Activated CD8-positive, alpha-beta T cell treated with anti-CD3 and anti-CD28 coated beads, Interleukin-2, amount 10 ng/mL, durations not matched to agents 7 days and 5 days (primary cell): Measurements from ENCODE around the gene TXNRD2. TPM values are rescaled to one million over a fixed set of nuclear protein-coding genes. Genes with fewer than 3 reads are reported as not detected.
A peak's percentile ranks its signal among the peaks of the same experiment; 100 is the strongest.

Experiments
- ATAC-seq: fragments of 150-1000 bp; cut with Tn5 transposase; one replicate; pipeline ENCODE4 v1.10.0; 2021; ENCODE audit warnings: moderate library complexity
- CTCF ChIA-PET: fragments of 350-600 bp; sonication (Branson Sonifier 250); formaldehyde crosslinking; loops from one replicate; lab custom pipeline; 2021; ENCODE audit warnings: antibody characterized with exemption; lab: Charles Lee
- POLR2A ChIA-PET: fragments of 350-600 bp; sonication (Branson Sonifier 250); formaldehyde crosslinking; loops from one replicate; lab custom pipeline; 2021; ENCODE audit warnings: antibody characterized with exemption; lab: Charles Lee
- DNase-seq: peaks from one replicate; pipeline ENCODE4 v3.0.0-alpha.2; 2020
- H3K27ac Mint-ChIP-seq: one replicate; pipeline ENCODE4 v1.8.0; 2021; ENCODE audit warnings: mild to moderate bottlenecking, mixed read lengths
- H3K27me3 Mint-ChIP-seq: one replicate; pipeline ENCODE4 v1.8.0; 2021; ENCODE audit warnings: low read depth, mixed read lengths
- H3K36me3 Mint-ChIP-seq: one replicate; pipeline ENCODE4 v1.8.0; 2021; ENCODE audit warnings: low read depth, mixed read lengths
- H3K4me1 Mint-ChIP-seq: one replicate; pipeline ENCODE4 v1.8.0; 2021; ENCODE audit warnings: low read depth, mixed read lengths
- H3K4me3 Mint-ChIP-seq: one replicate; pipeline ENCODE4 v1.8.0; 2021; ENCODE audit warnings: mild to moderate bottlenecking, mixed read lengths
- H3K9me3 Mint-ChIP-seq: one replicate; pipeline ENCODE4 v1.8.0; 2022; ENCODE audit warnings: mixed read lengths; ENCODE audit not compliant: insufficient read depth
- total RNA-seq, 2 experiments: library from RNA; stranded (reverse); gene quantifications; one replicate each; pipeline ENCODE4 v1.2.3, GENCODE V29; 2021

Gene TXNRD2
- total RNA-seq, 2 experiments from 2014 or later, result 16.1 to 19.3 TPM

GRCh38 chr22:19878461-19879245 is 63.0 kb downstream of the TXNRD2 start:
- ChIA-PET CTCF (interaction anchor here (0.8 kb wide), 1 partner anchor 12 kb away, joined by 3 read pairs; no protein-coding TSS in a partner anchor), POLR2A (interaction anchor here (1.1 kb wide), 1 partner anchor 23 kb away, joined by 3 read pairs; no protein-coding TSS in a partner anchor)
- Mint-ChIP-seq H3K4me1 (peaks cover 12% of the 10 kb centered on the region), H3K27ac (no peak overlapping the region), H3K9me3 (no peaks in the 10 kb centered on the region), H3K27me3 (no peaks in the 10 kb centered on the region), H3K36me3 (no peaks in the 10 kb centered on the region), H3K4me3 (no peak overlapping the region)
- DNase-seq, result no peak
- ATAC-seq, result no peak

DNA sequence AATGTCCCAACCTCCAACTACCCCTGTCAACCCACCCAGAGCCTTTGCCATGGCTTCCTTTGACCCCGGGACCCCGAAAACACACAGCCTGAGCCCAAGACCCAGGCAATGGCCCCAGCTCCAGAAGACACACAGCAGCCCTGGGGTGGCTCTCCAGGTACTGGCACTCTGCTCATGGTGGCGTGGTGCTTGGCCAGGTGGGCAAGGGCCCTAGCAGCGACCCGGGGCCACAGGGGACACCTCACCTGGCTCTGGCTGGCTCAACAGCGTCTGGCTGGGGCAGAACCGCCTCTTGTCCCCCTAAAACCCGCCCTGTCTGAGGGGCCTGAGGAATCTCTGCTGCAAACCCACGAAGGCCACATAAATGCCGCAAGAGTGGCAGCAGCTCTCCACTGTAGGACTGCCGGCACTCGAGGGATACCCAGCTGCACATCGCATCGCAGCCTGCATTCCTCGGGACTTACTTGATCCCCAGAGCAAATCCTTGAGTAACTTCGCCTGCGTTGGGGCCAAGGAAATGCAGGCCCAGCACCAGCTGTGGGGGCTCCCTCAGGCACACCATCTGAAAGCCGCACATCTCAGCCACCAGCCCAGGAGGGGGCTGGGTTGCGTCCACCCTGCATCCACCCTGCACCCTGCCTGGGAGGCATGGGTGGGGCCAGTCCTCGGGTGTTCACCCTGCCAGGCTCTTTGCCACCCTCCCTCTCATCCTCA is 63.8 kb downstream of the TXNRD2 start:
- ChIA-PET POLR2A (interaction anchor here (1.1 kb wide), 1 partner anchor 22 kb away, joined by 3 read pairs; no protein-coding TSS in a partner anchor), CTCF (interaction anchor here (0.8 kb wide), 1 partner anchor 11 kb away, joined by 3 read pairs; no protein-coding TSS in a partner anchor)
- Mint-ChIP-seq H3K27ac (peak overlapping the region; percentile 55), H3K9me3 (no peaks in the 10 kb centered on the region), H3K36me3 (no peaks in the 10 kb centered on the region), H3K4me1 (peaks cover 12% of the 10 kb centered on the region), H3K4me3 (no peak overlapping the region), H3K27me3 (no peaks in the 10 kb centered on the region)
- ATAC-seq (no peak), DNase-seq (no peak)

- peaks cover 12% of the 10 kb centered on the region for H3K4me1 Mint-ChIP-seq
- POLR2A ChIA-PET, result no interaction called here
- no peaks in the 10 kb centered on the region for H3K9me3 Mint-ChIP-seq
- no peak overlapping the region for H3K4me3 Mint-ChIP-seq
- no peak for DNase-seq
- peak overlapping the region; percentile 55 for H3K27ac Mint-ChIP-seq
- CTCF ChIA-PET, result no interaction called here
- no peaks in the 10 kb centered on the region for H3K36me3 Mint-ChIP-seq
- ATAC-seq, result no peak
- H3K27me3 Mint-ChIP-seq, result no peaks in the 10 kb centered on the region
Measured at GRCh38 chr22:19876941-19877625, 64.5 kb downstream of the TXNRD2 start.

DNA sequence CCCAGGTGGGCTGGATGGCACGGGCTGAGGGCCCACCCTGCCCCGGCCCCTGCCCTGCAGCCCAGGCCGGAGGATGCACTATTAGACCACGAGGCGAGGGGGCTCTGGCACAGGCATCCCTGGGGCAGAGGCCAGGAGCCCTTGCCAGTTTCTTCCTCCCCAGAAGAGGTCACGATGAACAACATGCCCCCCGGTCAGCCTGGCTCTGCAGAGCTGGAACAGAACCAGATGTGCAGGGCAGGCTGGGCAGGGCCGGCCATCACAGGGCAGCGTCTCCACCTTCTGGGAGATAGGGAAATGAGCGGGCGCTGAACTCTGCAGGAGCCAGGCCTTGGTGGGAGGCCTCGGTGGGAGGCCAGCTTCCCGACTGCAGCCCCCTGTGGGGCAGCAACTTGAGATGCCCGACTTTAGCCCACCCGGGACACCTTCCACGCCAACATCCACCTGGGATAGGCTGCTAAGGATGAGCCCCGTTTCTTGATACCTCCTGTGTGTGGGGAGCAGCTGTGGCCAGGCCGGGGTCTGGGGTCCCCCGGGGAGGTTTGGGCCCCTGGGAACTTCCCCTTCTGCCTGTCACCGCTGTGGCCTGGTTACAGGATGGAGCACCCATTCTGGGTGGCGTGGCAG is 65.2 kb downstream of the TXNRD2 start:
- ChIA-PET CTCF (no interaction called here), POLR2A (interaction anchor here (2.1 kb wide), 1 partner anchor 10 kb away, joined by 8 read pairs; no protein-coding TSS in a partner anchor)
- peaks cover 12% of the 10 kb centered on the region for H3K4me1 Mint-ChIP-seq
- H3K36me3 Mint-ChIP-seq, result no peaks in the 10 kb centered on the region
- ATAC-seq (no peak), DNase-seq (no peak)
- no peak overlapping the region for H3K4me3 Mint-ChIP-seq
- H3K27ac Mint-ChIP-seq, result no peak overlapping the region
- no peaks in the 10 kb centered on the region for H3K27me3 Mint-ChIP-seq
- no peaks in the 10 kb centered on the region for H3K9me3 Mint-ChIP-seq

DNA sequence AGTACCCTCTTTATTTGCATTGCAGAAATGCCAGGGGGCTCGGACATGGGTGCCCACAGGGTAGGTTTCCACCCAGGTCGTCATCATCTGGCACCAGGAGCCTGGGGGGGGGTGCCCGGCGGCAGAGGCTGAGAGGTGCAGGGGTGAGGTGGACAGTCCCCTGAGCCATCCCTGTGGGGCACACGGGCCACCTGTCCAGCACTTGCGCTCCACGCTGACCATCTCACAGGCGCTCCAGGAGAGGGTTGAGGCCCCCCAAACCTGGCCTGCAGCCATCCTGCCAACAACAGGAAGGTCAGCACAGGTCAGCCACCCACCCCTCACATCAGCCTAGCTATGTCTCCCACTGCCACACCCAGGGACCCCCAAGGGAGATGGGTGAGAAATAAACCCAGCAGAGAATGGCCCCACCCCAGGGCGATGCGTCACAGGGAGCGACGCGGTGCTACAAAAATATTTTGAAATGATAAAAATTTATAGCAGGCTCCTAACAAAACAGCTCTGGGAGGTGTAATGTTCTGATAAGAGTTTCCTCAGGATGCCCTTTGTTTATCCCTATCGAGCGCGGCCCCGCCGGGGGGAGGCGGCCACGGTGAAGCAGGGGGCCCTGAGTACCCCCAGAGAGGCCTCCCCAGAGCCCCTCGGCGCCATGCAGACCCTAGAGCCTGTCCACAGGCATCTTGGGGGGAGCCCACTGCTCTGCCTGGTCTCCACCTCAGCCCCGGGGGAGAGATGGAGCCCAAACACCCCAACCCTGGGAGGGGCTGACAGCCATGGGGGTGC is 65.9 kb downstream of the TXNRD2 start:
- CTCF ChIA-PET, result no interaction called here
- no peak for DNase-seq
- Mint-ChIP-seq H3K36me3 (no peaks in the 10 kb centered on the region), H3K4me1 (peaks cover 12% of the 10 kb centered on the region), H3K4me3 (no peak overlapping the region), H3K9me3 (no peaks in the 10 kb centered on the region), H3K27me3 (no peaks in the 10 kb centered on the region), H3K27ac (no peak overlapping the region)
- POLR2A ChIA-PET, result interaction anchor here (2.0 to 2.1 kb wide), 2 partner anchors 11 to 20 kb away, joined by 6 to 8 read pairs; no protein-coding TSS in a partner anchor
- no peak for ATAC-seq

- Mint-ChIP-seq H3K27ac (no peak overlapping the region), H3K4me3 (no peak overlapping the region), H3K27me3 (no peaks in the 10 kb centered on the region), H3K4me1 (peaks cover 12% of the 10 kb centered on the region), H3K36me3 (no peaks in the 10 kb centered on the region), H3K9me3 (no peaks in the 10 kb centered on the region)
- no peak for ATAC-seq
- ChIA-PET CTCF (interaction anchor here (0.8 to 0.9 kb wide), 2 partner anchors 19 to 119 kb away, joined by 3 read pairs; no protein-coding TSS in a partner anchor), POLR2A (interaction anchor here (2.0 to 2.1 kb wide), 2 partner anchors 11 to 19 kb away, joined by 6 to 8 read pairs; no protein-coding TSS in a partner anchor)
- no peak for DNase-seq
Measured at GRCh38 chr22:19875061-19875530, 66.5 kb downstream of the TXNRD2 start.

GRCh38 chr22:19874307-19875060 is 67.1 kb downstream of the TXNRD2 start:
- Mint-ChIP-seq H3K27me3 (no peaks in the 10 kb centered on the region), H3K4me3 (peak overlapping the region; percentile 28), H3K27ac (peak overlapping the region; percentile 61), H3K4me1 (peaks cover 12% of the 10 kb centered on the region), H3K36me3 (no peaks in the 10 kb centered on the region), H3K9me3 (no peaks in the 10 kb centered on the region)
- ChIA-PET CTCF (interaction anchor here (0.7 to 0.9 kb wide), 3 partner anchors 20 to 144 kb away, joined by 3 read pairs; no protein-coding TSS in a partner anchor), POLR2A (interaction anchor here (2.0 to 2.1 kb wide), 2 partner anchors 12 to 19 kb away, joined by 6 to 8 read pairs; no protein-coding TSS in a partner anchor)
- peak; percentile 53 for DNase-seq
- ATAC-seq, result peak; percentile 61

DNA sequence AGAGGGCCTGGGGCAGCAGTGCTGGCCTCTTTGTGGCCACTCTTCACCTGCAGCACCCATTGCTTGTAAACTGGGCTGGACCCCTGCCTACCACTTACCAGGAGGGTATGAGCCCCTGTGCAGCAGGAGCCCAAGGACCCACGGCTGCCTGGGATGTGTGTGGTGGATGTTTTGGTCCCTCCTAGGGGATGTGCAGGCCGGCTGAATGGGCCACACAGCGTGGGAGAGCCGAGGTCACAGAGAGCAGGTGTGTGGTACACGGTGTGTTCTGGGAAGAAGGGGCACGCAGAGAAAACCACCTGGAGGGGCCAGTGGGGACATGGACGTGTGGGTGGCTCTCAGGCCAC is 67.7 kb downstream of the TXNRD2 start:
- H3K27me3 Mint-ChIP-seq, result no peaks in the 10 kb centered on the region
- no peaks in the 10 kb centered on the region for H3K9me3 Mint-ChIP-seq
- no peaks in the 10 kb centered on the region for H3K36me3 Mint-ChIP-seq
- DNase-seq (no peak), ATAC-seq (no peak)
- ChIA-PET CTCF (interaction anchor here (0.7 kb wide), 1 partner anchor 144 kb away, joined by 3 read pairs; no protein-coding TSS in a partner anchor), POLR2A (interaction anchor here (2.0 kb wide), 1 partner anchor 18 kb away, joined by 6 read pairs; no protein-coding TSS in a partner anchor)
- no peak overlapping the region for H3K4me3 Mint-ChIP-seq
- peaks cover 12% of the 10 kb centered on the region for H3K4me1 Mint-ChIP-seq
- H3K27ac Mint-ChIP-seq, result peak overlapping the region; percentile 61

DNA sequence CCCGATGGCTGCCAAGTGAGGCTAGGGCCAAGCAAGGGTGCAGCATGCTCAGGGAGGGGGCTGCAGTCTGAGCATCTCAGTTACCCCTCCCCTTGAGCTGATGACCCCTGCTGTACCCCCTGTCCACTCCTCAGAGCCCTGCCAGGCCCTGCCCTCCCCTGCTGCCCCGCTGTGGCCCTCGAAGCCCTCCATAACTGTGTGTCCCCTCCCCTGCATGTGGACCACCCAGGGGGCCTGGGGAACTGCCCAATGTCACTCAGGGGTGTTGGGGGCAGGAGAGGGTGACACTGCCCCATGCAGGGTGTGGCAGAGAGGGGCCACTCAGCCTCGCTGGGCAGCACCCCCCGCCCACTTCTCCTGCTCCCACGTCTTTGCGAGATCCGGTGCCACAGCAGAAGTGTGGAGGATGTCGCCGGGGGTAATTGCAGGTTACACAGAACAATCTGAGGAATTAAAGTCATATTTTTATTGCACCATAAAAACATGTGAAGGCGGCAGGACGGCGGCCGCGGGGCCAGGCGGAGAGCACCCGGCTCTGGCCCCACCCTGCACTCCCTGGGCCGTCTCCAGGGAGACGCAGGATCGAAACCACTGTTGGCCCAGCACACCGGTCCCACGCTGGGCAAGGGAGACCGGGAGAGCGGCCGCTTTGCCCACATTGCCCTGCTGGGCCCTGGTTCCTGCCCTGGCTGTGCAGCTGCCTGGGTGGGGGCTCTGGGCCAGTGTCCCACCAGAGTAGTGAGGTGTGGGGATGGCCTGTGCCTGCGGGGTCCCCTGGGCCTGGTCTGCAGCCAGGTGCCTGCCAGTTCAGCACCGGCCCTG is 68.3 kb downstream of the TXNRD2 start:
- ATAC-seq (no peak), DNase-seq (no peak)
- H3K27ac Mint-ChIP-seq, result no peak overlapping the region
- no peak overlapping the region for H3K4me3 Mint-ChIP-seq
- H3K36me3 Mint-ChIP-seq, result no peaks in the 10 kb centered on the region
- CTCF ChIA-PET, result no interaction called here
- no peaks in the 10 kb centered on the region for H3K27me3 Mint-ChIP-seq
- peaks cover 12% of the 10 kb centered on the region for H3K4me1 Mint-ChIP-seq
- H3K9me3 Mint-ChIP-seq, result no peaks in the 10 kb centered on the region
- POLR2A ChIA-PET, result interaction anchor here (2.0 kb wide), 1 partner anchor 18 kb away, joined by 6 read pairs; no protein-coding TSS in a partner anchor
